Measurements from ENCODE around the gene VSTM4.

VSTM4 gene

DNA sequence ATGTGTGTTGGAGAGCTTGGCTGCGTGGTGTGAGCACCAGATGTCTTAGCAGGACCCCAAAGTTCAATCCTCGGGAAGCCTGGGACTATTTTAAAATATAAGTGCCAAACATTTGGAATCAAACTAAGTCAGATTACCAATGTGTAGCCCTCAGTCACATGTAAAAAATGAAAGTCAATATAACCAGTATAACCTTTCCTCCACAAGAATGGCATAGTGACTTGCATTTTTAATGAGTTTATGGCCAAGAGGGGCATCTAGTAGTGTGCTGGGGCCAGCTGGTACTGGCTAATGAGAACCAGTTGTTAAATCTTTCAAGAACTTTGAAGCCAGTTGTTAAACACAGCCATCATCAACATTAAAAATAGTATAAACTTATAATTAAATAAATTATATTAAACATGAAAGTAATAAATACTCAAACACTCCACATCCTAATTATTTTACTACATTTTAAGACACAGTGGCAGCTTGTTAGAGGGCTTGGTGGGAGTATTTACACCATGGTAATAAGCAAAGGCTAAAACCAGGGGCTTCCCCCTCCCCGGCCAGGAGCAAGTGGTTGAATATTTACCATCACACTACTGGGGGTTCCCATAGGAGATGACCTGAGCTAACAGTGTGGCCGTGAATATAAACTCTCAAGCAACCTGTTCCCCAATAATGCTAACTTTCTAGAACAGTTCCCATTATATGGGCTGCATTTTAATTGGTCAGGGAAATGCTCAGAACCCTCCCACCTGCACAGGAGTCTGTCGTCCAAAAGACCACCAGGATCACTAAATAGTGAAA lies 26.4 kb upstream of the VSTM4 start:
- DNase-seq (ENCODE audit: low read depth) = no peak

DNA sequence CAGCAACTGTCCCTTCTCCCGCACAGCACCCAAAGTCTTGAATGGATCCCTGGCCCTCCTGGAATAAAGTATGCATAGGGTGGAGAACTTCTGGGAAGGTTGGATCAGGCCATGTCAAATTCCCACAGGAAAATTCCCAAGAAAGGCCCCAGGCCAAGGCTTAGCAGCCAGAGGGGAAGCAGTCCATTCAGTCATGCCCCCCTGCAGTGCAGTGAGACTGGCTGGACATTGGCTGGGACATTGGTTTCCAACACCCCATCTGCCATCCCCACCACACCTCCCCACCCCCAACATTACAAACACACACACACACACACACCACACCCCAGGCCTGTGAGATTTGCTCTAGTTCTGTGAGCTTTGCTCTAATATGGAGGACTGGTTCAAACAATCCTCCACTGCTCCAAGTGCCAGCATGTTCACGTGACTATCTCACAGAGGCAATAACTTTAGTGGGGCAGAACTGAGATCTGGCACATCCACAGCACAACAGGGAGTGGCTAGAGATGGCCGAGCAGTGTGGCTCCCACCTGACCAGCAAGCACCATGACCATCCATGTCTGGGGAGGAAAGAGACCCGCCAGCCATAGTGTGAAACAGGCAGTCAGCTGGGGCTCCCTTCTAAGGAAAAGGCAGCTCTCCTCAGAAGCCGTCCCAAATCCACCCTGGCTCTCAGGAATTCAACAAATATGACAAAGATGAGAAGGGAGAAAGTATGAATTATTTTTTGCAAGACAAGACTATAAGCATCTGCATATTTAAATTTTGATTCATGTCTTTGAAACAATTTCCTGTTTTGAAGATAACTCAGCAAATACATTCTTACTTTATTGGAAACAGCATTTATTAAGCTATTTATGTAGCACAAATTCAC lies 25.2 kb upstream of the VSTM4 start:
- no peak for DNase-seq (ENCODE audit: low read depth)

DNA sequence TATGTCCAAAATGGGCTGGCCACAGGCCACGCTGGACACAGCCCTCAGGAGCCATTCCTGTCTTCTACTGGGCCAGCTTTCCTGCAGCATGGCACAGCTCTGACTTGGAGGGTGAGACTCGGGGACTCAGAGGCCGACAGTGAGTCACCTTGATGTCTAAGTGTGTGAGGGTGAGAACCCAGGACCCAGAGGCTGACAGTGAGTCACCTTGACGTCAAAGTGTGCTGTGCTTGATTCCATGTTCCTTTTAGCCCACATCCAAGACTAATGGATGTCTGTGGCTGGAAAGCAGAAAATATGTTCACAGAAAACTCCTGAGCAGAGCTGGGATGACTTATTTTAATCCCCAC lies 24.5 kb upstream of the VSTM4 start:
- DNase-seq (ENCODE audit: low read depth) = no peak

DNA sequence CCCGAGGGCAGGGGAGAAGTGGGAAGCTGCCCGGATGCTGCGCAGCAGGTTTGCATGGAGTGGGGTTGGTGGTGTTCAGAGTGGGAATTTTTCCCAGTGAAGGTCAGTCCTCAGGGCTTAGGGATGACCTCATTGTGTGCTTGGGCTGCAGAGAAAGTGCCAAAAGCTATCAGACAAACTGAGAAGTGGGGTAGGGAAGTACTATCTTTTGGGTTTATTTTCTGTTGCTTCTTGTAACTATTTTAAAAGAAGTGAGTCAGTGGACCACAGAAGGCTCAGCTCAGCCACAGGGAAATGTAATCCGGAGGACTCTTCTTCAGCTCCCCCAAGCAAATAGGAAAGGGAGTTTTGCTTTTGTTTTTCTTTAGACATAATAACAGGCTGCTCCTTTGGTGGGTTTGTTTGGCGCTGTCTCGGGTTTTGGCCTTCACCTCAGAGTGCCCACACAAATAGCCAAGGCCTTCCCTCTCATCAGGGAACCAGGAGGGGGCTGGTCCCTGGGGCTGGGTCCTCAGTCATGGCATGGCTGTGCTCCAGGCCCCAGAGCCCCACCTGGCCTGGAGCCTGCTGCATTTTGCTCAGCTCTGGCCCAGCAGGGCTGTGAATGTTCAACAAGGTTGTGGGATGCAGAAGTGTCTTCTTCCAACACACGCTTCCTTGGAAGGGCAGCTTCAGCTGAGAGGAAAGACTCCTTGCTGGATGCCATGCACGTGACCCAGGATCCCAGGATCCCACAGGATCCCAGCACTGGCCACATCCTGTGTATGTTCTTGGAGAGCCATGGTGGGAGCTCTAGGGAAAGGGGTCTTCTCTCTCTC lies 23.9 kb upstream of the VSTM4 start:
- no peak for DNase-seq (ENCODE audit: low read depth)

DNA sequence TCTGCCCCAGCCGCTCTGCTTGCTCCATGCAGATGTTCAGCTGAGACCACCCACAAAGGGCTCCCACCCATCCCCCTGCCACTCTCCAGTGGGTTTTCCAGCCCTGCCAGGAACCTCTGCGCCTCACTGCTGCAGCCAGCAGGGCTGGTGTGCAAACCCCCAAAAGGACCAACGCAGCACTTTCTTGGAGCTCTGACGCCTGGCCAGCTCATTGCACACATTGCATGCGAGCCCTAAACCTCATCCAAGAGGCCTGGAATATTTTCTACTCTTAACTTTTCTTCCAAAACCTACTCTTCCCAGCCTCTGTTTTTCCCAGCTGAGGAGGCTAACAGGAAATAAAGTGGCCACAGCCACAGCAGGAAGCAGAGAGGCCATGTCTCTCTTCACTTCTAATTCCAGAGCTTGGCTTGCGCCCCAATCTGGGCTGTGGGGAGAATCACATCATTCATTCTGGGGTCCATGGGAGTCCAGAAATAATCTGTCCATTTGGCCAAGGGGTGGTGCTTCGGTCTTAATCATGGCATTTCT lies 23.1 kb upstream of the VSTM4 start:
- DNase-seq (ENCODE audit: low read depth) = no peak

DNA sequence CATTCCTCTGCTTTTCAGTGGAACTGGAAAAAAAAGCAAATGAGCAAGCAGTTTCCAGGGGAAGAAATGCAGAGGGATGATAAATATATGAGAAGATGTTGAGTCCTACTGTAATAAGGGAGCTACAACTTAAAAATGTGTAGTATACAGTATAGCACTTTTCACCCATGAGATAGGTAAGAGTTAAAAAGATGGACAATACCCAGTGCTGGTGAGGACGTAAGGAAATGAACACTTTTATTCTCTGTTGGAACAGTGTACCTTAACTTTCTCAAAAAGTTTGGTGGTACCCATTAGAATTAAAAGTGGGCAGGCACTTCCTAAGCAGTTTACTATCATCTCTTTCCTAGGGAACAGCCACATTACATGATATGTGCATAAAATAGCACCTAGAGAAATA lies 21.2 kb upstream of the VSTM4 start:
- no peak for DNase-seq (ENCODE audit: low read depth)

DNA sequence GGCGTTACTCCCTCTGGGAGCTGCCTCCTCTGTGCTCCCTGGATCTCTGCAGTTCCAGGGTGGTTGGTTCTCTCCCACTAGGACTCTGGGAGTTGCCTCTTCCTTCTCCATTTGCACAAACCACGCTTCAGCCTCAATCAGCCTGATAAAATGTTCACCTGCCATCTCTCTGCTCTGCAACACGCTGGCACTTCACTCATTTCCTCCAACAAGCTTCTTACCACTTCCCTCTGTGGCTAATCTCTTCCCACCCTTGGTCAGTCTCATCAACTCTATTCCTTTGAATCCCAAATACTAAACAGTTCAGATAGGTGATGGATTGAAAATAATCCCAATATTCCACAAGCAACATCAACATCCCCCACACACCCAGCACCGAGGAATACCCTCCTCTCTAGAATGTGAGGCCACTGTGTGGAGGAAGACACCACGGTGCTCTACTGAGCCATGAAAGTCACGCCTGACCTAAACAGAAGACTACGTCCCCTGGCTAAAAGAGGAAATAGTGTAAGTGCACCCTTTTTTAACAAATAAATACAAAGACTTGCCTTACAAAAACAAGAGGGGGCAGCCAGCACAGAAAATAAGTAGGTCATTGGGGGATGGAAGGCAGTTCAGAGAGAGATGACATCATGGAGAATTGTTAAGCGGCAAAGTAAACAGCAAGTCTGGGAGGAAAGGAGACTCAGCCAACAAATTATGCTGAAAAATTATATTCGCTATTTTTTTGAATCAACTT lies 20.4 kb upstream of the VSTM4 start:
- no peak for DNase-seq (ENCODE audit: low read depth)

DNA sequence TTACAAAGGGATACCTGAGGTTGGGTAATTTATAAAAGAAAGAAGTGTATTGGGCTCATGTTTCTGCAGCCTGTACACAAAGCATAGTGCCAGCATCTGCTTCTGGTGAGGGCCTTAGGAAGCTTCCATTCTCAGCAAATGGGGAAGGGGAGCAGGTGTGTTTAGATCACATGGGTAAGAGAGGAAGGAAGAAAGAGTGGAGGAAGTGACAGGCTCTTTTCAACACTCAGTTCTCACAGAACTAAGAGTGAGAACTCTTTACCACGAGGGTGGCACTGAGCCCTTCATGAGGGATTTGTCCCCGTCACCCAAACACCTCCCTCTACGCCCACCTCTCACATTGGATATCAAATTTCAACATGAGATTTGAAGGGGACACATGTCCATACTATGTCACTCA lies 19.0 kb upstream of the VSTM4 start:
- DNase-seq (ENCODE audit: low read depth) = no peak

DNA sequence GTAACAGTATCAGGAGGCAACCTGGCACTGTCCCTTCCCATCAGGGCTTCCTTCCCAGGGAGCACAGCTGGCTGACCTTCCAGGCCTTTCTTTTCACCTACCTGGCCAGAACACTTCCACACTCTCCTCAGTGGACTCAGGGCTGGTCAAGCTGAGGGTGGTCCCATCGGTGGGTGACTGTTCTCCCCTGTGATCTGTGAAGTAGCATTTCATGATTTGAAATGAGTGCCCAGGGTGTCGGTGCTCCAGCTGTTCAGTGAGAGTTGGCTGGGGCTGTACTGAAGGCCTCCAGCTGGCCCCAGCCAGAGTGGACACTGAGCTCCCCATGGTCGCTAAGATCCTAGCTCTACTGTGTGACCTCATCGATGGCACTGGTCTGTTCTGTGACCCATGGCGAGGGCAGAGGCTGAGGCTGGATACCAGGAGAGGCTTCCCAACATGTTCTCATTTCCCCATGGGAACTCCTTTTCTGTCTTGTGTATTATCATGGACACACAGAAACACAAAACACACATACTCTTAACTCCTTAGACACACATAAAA lies 18.5 kb upstream of the VSTM4 start, which contains the start of gene FAM170B:
TSS of gene FAM170B (minus strand) at position 316 of the 543 bp plus-strand sequence. CDS start at position 213, 103 bp downstream.
- no peak for DNase-seq (ENCODE audit: low read depth)

DNA sequence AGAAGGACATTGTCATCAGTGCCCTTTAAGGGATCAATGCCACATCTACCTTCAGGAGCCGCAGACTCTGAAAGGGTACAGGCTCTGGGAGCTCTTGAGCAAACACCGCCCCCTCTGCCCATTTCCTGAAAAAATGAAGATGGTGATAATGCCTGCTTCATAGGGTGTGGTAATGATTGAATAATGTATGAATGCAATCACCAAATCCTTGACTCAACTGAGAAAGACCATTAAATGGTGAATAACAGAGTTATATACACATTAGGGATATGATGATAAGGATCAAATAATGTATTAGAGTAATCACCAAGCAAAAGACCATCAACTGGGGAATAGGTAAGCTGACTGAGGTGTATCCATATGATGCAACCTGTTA lies 17.0 kb upstream of the VSTM4 start:
- no peak for DNase-seq (ENCODE audit: low read depth)

DNA sequence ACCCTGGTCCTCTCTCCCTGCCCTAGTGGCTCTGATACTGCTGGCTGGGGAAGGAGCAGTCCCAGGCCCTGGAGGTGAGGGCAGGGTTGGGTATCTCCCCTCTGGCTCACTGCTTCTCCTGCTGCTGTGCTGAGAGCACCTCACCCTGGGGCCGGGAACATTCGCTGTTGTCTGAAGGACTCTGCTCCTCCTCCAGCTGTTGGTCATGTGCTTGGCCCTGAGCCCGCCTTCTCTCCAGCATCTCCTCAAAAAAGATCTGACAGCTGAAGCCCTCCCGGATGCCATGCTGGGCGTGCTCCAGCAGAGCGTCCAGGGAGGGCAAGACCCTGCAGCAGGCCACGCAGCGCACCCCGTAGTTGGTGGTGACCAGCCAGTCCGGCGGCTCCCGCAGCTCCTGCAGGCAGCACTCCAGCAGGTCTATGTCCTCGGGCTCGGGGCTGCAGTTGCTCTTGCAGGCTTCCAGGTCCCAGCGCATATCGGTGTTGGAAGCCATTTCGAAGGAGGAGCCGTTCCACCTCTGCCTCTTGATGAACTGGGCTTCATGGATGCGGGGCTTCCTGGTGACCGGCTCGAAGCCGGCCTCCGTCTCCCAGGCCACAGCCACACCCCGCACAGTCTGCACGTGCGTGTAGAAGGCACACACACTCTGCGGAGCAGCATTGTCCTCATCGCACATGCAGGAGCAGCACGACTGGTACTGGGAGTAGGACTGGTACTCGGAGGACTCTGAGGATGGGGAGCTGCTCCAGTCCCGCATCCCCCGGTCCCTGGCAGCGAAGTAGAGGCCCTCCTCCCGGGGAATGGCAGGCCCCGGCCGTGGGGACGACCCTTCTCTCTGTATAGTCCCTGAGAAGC lies 16.4 kb upstream of the VSTM4 start:
- DNase-seq (ENCODE audit: low read depth) = no peak

DNA sequence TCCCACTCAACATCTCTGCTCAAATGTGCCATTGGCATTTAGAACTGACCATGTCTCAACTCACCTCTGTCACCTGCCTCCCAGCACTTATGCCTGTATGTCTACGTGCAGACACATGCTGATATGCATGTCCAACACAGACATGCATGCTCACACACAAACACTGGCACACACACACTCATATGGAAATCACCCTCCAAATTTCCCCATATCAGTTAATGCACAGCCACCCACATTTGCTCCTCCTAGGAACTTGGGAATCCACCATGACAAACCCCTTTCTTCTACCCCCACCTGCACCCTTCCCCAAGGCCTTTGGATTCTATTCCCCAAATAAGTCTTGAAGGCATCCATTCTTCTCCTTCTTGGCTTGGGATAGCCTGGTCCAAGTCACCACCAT lies 14.1 kb upstream of the VSTM4 start:
- no peak for DNase-seq (ENCODE audit: low read depth)

DNA sequence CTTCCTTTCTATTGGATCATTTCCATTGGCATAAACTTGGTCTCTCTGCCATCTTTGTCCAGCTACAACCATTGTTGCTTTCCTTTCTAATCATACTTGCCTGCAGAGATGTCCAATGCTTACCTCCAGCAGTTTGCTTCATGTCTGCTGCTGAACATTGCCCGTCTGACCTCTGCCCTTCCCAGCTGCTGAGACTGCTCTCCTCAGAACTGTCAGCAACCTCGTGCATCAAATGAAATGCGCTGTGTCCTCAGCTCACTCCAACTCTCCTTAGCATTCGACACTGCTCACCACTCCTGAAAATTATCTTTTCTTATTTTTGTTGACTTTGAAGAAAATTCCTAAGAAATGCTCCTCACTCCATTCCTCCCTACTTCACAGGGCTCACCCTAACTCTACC lies 13.5 kb upstream of the VSTM4 start:
- no peak for DNase-seq (ENCODE audit: low read depth)

DNA sequence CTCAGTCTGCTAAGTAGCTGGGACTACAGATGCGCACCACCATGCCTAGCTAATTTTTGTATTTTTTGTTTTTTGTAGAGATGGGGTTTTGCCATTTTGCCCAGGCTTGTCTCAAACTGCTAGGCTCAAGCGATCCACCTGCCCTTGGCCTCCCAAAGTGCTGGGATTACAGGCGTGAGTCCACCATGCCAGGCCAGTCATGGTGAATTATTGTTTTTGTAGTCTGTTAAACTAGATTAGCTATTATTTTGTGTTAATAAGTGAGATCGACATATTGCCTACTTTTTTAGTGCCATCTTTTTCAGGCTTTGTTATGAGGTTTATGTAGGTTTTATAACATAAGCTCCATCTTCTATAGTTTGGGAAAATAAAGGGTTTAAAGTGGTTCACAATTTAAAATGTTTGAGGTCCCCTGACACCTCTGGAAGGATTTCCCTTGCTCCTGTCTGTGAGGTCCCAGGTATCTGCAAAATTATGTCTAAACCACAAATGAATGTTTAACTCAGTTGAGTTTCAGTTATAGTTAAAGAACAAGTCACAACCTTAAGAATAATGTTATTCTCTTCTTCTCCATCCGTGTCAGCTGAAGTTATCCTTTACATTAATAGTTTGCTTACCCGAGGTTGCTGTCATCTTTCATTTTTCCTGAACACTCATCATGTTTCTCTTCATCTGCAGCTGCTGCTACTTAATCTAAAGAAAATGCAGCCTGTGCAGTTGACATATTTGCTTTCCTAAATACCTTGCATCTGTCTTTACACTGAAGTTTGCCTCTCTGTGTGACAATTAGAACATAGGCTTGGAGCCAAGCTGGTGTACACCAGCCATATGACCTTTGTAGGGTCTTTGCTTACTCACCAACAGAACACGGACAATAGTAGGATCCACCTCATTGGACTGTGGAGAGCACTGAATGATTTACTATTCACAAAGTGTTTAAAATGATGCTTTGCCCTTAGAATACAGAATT lies 8.9 kb upstream of the VSTM4 start:
- DNase-seq (ENCODE audit: low read depth) = no peak

DNA sequence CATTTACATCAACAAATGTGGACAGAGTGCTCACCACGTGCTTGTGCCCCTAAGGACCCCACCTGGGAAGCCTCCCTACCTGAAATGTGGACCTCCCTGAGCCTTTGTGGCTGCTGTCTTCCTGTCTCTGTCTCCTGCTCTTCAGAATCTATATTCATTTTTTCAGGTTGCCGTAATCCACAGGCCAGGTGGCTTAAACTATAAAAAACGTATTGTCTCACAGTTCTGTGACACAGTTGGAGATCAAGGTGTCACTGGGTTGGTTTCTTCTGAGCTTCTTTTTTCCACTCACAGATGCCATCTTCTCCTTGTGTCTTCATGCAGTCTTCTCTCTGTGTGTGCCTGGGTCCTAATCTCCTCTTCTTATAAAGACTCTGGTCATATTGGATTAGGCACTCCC lies 5.6 kb upstream of the VSTM4 start:
- DNase-seq (ENCODE audit: low read depth) = no peak

DNA sequence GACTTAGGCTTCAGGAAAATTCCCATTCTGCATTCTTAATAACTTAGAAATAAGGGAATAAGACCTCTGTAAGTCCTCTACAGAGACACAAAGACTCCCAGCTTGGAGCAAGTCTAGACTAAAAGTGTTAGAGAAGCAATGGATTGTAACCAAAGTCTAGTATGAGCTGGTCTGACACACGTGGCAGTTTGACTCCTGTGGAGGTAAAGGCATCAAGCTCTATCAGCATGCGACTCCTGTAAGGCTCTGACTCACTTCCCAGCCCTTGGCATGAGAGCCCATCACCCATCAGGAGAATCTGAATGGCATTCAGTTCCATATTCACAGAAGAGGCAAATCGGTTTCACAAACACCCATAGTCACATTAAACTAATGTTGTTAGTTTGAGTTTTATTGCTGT lies 4.4 kb upstream of the VSTM4 start:
- no peak for DNase-seq (ENCODE audit: low read depth)

DNA sequence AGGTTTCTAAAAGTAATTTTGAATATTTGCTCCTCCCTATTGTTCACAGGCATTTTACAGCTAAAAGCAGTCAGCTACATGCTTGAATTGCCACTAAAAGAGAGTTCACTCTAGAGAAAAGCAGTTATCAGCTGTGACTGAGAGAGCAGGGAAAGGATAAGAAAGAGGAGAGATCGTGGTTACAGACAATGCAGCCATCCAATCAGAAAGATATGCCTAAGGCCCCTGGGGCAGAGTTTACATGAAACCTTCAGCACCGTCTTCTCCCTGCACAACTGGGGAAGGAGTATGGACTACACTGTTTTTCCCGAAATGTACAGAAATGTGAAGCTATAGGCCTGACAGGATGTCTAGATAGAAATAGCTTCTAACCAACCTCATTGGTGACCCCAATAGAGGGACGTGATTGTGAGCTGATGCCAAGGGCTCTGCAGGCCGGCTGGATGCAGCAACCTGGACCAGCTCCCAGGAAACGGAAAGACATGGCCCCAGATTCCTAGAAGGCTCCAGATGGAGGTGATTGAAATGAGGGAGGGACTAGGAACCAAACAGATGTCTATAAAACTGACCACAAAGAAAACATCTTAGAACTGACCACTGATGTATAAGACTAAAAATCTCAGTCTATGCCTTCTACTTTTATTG lies 3.2 kb upstream of the VSTM4 start:
- no peak for DNase-seq (ENCODE audit: low read depth)

DNA sequence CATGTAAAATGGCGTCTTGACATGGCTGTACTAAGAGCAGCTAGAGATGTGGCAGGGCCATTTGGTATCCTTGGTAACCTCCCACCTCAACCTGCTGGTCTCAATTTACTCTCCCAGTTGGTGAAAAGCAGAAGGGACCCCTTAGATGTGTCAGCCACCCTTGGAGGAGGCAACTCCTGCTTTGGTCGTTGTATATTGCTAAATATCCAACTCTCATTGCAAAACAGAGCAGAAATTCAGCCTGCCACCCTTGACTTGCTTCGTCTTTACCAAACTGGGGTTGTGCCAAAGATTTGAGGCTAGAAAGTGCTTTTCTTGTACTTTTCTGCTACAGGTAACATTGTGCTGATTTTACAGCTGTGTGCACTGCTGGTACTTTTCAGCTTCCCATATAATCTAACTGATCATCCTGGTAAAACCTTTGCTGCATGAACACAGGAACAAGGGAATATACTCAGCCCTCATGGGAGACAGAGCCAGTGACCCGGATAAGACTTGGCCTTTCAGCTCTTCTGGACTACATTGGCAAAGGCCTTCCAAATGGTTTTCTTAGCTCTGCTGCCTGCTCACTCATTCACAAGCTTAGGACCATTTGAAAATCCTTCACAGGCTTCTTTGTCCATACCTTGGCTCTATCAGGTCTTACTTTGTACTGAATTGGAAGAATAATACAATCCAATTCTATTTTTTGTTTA lies 2.2 kb upstream of the VSTM4 start:
- DNase-seq (ENCODE audit: low read depth) = no peak
